Prostate gland (tissue), 2 donors: ENCODE measurements around the gene ULK1.

ENCODE experiments used
- CTCF ChIP-seq, 4 experiments: fragments of 200-600 bp in 2 of 4; fragments of 450-650 bp in 2 of 4; sonication (generic) in 2 of 4; IDR thresholded peaks; 1 replicate in 3 of 4; 2 replicates in 1 of 4; pipeline ENCODE4 v1.5.1; 2016 to 2019; ENCODE audit warnings: antibody characterized with exemption in 4 of 4, mild to moderate bottlenecking in 2 of 4, moderate library complexity in 2 of 4
- POLR2A ChIP-seq: fragments of 450-650 bp; IDR thresholded peaks from one replicate; pipeline ENCODE4 v1.6.1; 2016; ENCODE audit warnings: antibody characterized with exemption, mild to moderate bottlenecking

- no peak for TF ChIP-seq CTCF (IDR thresholded peaks at IDR 0.05)
- no peak for TF ChIP-seq POLR2A
Observed at GRCh38 chr12:131844656-131845055, 49.8 kb upstream of the ULK1 start.
